Neural cell (in vitro differentiated cells): ENCODE data around the gene ACBD7.

Experiments
- EZH2 ChIP-seq: fragments of 200-600, 300-800 bp; shearing (Covaris generic), sonication (generic); IDR thresholded peaks from 2 replicates; pipeline ENCODE4 v1.6.1; 2014; ENCODE audit warnings: antibody characterized with exemption, low read length, borderline replicate concordance, mild to moderate bottlenecking; ENCODE audit not compliant: insufficient read depth, poor library complexity, severe bottlenecking
- SMC3 ChIP-seq: fragments of 450-650 bp; conservative IDR thresholded peaks from 2 replicates; pipeline ENCODE4 v1.6.1; 2014; ENCODE audit warnings: antibody characterized with exemption, mild to moderate bottlenecking, moderate library complexity; ENCODE audit not compliant: poor library complexity
- TF ChIP-seq, protein P1 (sequence below): fragments of 450-650 bp; IDR thresholded peaks from 2 replicates; pipeline ENCODE4 v1.5.1; 2014; ENCODE audit warnings: antibody characterized with exemption, mild to moderate bottlenecking, moderate library complexity; ENCODE audit not compliant: poor library complexity, severe bottlenecking

GRCh38 chr10:15037691-15038090 lies 50.9 kb downstream of the ACBD7 start:
- no peak for TF ChIP-seq EZH2
- TF ChIP-seq, protein P1, sequence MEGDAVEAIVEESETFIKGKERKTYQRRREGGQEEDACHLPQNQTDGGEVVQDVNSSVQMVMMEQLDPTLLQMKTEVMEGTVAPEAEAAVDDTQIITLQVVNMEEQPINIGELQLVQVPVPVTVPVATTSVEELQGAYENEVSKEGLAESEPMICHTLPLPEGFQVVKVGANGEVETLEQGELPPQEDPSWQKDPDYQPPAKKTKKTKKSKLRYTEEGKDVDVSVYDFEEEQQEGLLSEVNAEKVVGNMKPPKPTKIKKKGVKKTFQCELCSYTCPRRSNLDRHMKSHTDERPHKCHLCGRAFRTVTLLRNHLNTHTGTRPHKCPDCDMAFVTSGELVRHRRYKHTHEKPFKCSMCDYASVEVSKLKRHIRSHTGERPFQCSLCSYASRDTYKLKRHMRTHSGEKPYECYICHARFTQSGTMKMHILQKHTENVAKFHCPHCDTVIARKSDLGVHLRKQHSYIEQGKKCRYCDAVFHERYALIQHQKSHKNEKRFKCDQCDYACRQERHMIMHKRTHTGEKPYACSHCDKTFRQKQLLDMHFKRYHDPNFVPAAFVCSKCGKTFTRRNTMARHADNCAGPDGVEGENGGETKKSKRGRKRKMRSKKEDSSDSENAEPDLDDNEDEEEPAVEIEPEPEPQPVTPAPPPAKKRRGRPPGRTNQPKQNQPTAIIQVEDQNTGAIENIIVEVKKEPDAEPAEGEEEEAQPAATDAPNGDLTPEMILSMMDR: no peak
- TF ChIP-seq SMC3: no peak
